GM19467 (cell line): ENCODE data around the gene FARS2.

Source experiments
- ATAC-seq: cut with Tn5 transposase; IDR thresholded peaks from one replicate; pipeline ENCODE4 v1.9.1; 2021; ENCODE audit warnings: mild to moderate bottlenecking, moderate library complexity; ENCODE audit not compliant: unreplicated experiment

Gene FARS2

GRCh38 chr6:5316951-5317350 lies 55.6 kb downstream of the FARS2 start:
- ATAC-seq, result no peak

- ATAC-seq, result no peak
These were observed 57.4 kb downstream of the FARS2 start for GRCh38 chr6:5318617-5319272.

GRCh38 chr6:5323979-5324378 lies 62.7 kb downstream of the FARS2 start:
- no peak for ATAC-seq

- no peak for ATAC-seq
These were observed 63.9 kb downstream of the FARS2 start for GRCh38 chr6:5325173-5325572.

GRCh38 chr6:5326022-5326641 lies 64.8 kb downstream of the FARS2 start:
- ATAC-seq, result no peak

- no peak for ATAC-seq
These were observed 67.5 kb downstream of the FARS2 start for GRCh38 chr6:5328800-5329199.

GRCh38 chr6:5331845-5332442 lies 70.6 kb downstream of the FARS2 start:
- no peak for ATAC-seq

GRCh38 chr6:5333658-5334057 lies 72.3 kb downstream of the FARS2 start:
- no peak for ATAC-seq

GRCh38 chr6:5334341-5334740 lies 73.0 kb downstream of the FARS2 start:
- ATAC-seq, result no peak

GRCh38 chr6:5335020-5335419 lies 73.7 kb downstream of the FARS2 start:
- ATAC-seq, result no peak

- ATAC-seq, result no peak
These were observed 76.3 kb downstream of the FARS2 start for GRCh38 chr6:5337573-5337972.

- no peak for ATAC-seq
These were observed 77.1 kb downstream of the FARS2 start for GRCh38 chr6:5338177-5338960.

GRCh38 chr6:5339786-5340185 lies 78.5 kb downstream of the FARS2 start:
- ATAC-seq, result no peak

GRCh38 chr6:5341845-5342244 lies 80.5 kb downstream of the FARS2 start:
- no peak for ATAC-seq

GRCh38 chr6:5343998-5344397 lies 82.7 kb downstream of the FARS2 start:
- no peak for ATAC-seq

GRCh38 chr6:5345324-5345723 lies 84.0 kb downstream of the FARS2 start:
- no peak for ATAC-seq

GRCh38 chr6:5351552-5352210 lies 90.4 kb downstream of the FARS2 start:
- no peak for ATAC-seq

- ATAC-seq, result no peak
These were observed 92.7 kb downstream of the FARS2 start for GRCh38 chr6:5353971-5354370.

- ATAC-seq, result no peak
These were observed 96.2 kb downstream of the FARS2 start for GRCh38 chr6:5357486-5357885.

- no peak for ATAC-seq
These were observed 98.1 kb downstream of the FARS2 start for GRCh38 chr6:5359417-5359816.

GRCh38 chr6:5361396-5361795 lies 100.1 kb downstream of the FARS2 start:
- no peak for ATAC-seq
